ENCODE measurements around the gene RNASE4.
A peak's percentile ranks its signal among the peaks of the same experiment; 100 is the strongest.
"Not testable (repeated sequence)": the region's sequence is repeated elsewhere in the genome, so short reads cannot be mapped to it uniquely, and the experiment has no call there.

Gene RNASE4

GRCh38 chr14:20683891-20684661 lies at the start of gene RNASE4:
Gene RNASE4, plus strand, starts transcription at chr14:20684560. Its CDS starts 14,812 bp downstream, at chr14:20699372.
- peak; percentile 82 to 84 for DNase-seq

GRCh38 chr14:20641591-20641990 lies 42.8 kb upstream of the RNASE4 start, which contains the start of gene OR6S1:
Gene OR6S1, minus strand, starts transcription at chr14:20641691. Its CDS starts 0 bp downstream, at chr14:20641691.
- no peak for DNase-seq

GRCh38 chr14:20642182-20642581 lies 42.2 kb upstream of the RNASE4 start:
- DNase-seq = no peak

GRCh38 chr14:20642755-20643154 lies 41.6 kb upstream of the RNASE4 start:
- DNase-seq = not testable (repeated sequence)

GRCh38 chr14:20644520-20644919 lies 39.8 kb upstream of the RNASE4 start:
- no peak for DNase-seq

- no peak for DNase-seq
Observed at GRCh38 chr14:20645481-20645880, 38.9 kb upstream of the RNASE4 start.

- DNase-seq = peak; percentile 65 to 67
Observed at GRCh38 chr14:20652996-20653975, 31.1 kb upstream of the RNASE4 start.

GRCh38 chr14:20655851-20656250 lies 28.5 kb upstream of the RNASE4 start:
- no peak for DNase-seq

GRCh38 chr14:20656274-20656673 lies 28.1 kb upstream of the RNASE4 start:
- no peak for DNase-seq

- DNase-seq = no peak
Observed at GRCh38 chr14:20657216-20658211, 26.8 kb upstream of the RNASE4 start.

GRCh38 chr14:20658246-20658645 lies 26.1 kb upstream of the RNASE4 start:
- no peak for DNase-seq

GRCh38 chr14:20659336-20659735 lies 25.0 kb upstream of the RNASE4 start:
- DNase-seq = no peak

- no peak for DNase-seq
Observed at GRCh38 chr14:20659813-20660395, 24.5 kb upstream of the RNASE4 start.

GRCh38 chr14:20661197-20661596 lies 23.2 kb upstream of the RNASE4 start:
- no peak for DNase-seq

GRCh38 chr14:20662968-20663732 lies 21.2 kb upstream of the RNASE4 start:
- DNase-seq = peak; percentile 80 to 82

- not testable (repeated sequence) for DNase-seq
Observed at GRCh38 chr14:20666400-20666961, 17.9 kb upstream of the RNASE4 start.

- DNase-seq = no peak
Observed at GRCh38 chr14:20667957-20668356, 16.4 kb upstream of the RNASE4 start.

- DNase-seq = no peak
Observed at GRCh38 chr14:20668969-20669368, 15.4 kb upstream of the RNASE4 start.

- DNase-seq = no peak
Observed at GRCh38 chr14:20671597-20672283, 12.6 kb upstream of the RNASE4 start.

GRCh38 chr14:20675669-20676068 lies 8.7 kb upstream of the RNASE4 start:
- no peak for DNase-seq
